Astrocyte (in vitro differentiated cells and primary cell): ENCODE results near the gene PRSS33. TPM values are rescaled to one million over a fixed set of nuclear protein-coding genes. Genes with fewer than 3 reads are reported as not detected.
A peak's percentile ranks its signal among the peaks of the same experiment; 100 is the strongest.

ENCODE experiments used
- DNase-seq: peaks from one replicate; pipeline ENCODE4 v3.0.0-alpha.2; 2010; ENCODE audit warnings: low read depth
- FAIRE-seq: peaks from 2 replicates; lab custom pipeline; 2011; peaks lifted over from hg19 to GRCh38; lab: Jason Lieb, UNC
- H2AFZ ChIP-seq: 2 replicates; pipeline ENCODE4 v1.6.0; 2012; ENCODE audit warnings: low read depth, low read length, inconsistent platforms
- H3K27ac ChIP-seq: 2 replicates; pipeline ENCODE4 v1.5.1; 2011; ENCODE audit warnings: low read depth, low read length, inconsistent platforms
- H3K27me3 ChIP-seq: 2 replicates; pipeline ENCODE4 v1.6.0; 2011; ENCODE audit warnings: low read length, inconsistent platforms; ENCODE audit not compliant: insufficient read depth
- H3K36me3 ChIP-seq: 2 replicates; pipeline ENCODE4 v1.5.1; 2011; ENCODE audit warnings: low read length, inconsistent platforms; ENCODE audit not compliant: insufficient read depth
- H3K4me1 ChIP-seq: 2 replicates; pipeline ENCODE4 v1.5.1; 2011; ENCODE audit warnings: low read length, inconsistent platforms; ENCODE audit not compliant: insufficient read depth
- H3K4me2 ChIP-seq: 2 replicates; pipeline ENCODE4 v1.6.0; 2012; ENCODE audit warnings: low read length, inconsistent platforms
- H3K4me3 ChIP-seq: 2 replicates; pipeline ENCODE4 v1.5.1; 2011; ENCODE audit warnings: low read depth, mild to moderate bottlenecking, low read length, inconsistent platforms; ENCODE audit not compliant: insufficient read depth
- H3K79me2 ChIP-seq: 2 replicates; pipeline ENCODE4 v1.6.0; 2012; ENCODE audit warnings: mild to moderate bottlenecking, low read length, inconsistent platforms; ENCODE audit not compliant: insufficient read depth
- H3K9ac ChIP-seq: 2 replicates; pipeline ENCODE4 v1.6.0; 2012; ENCODE audit warnings: mild to moderate bottlenecking, low read length, inconsistent platforms
- H3K9me3 ChIP-seq: 2 replicates; pipeline ENCODE4 v1.5.1; 2012; ENCODE audit warnings: low read depth, mild to moderate bottlenecking, low read length, inconsistent platforms; ENCODE audit not compliant: insufficient read depth
- H4K20me1 ChIP-seq: 2 replicates; pipeline ENCODE4 v1.6.0; 2012; ENCODE audit warnings: low read length, inconsistent platforms; ENCODE audit not compliant: insufficient read depth
- H3K27ac Mint-ChIP-seq: one replicate; pipeline ENCODE4 v1.8.0; 2021; ENCODE audit warnings: mild to moderate bottlenecking, mixed read lengths; ENCODE audit not compliant: unreplicated experiment
- H3K27me3 Mint-ChIP-seq: one replicate; pipeline ENCODE4 v1.8.0; 2021; ENCODE audit warnings: low read depth, mixed read lengths; ENCODE audit not compliant: unreplicated experiment
- H3K36me3 Mint-ChIP-seq: one replicate; pipeline ENCODE4 v1.8.0; 2021; ENCODE audit warnings: low read depth, mixed read lengths; ENCODE audit not compliant: unreplicated experiment
- H3K4me1 Mint-ChIP-seq: one replicate; pipeline ENCODE4 v1.8.0; 2021; ENCODE audit warnings: low read depth, mixed read lengths; ENCODE audit not compliant: unreplicated experiment
- H3K4me3 Mint-ChIP-seq: one replicate; pipeline ENCODE4 v1.8.0; 2021; ENCODE audit warnings: mild to moderate bottlenecking, moderate library complexity, mixed read lengths; ENCODE audit not compliant: unreplicated experiment
- H3K9me3 Mint-ChIP-seq: one replicate; pipeline ENCODE4 v1.8.0; 2021; ENCODE audit warnings: mild to moderate bottlenecking, mixed read lengths; ENCODE audit not compliant: unreplicated experiment
- EZH2 ChIP-seq: IDR thresholded peaks from 2 replicates; pipeline ENCODE4 v1.6.1; 2012; ENCODE audit warnings: mild to moderate bottlenecking, low read length, inconsistent platforms; ENCODE audit not compliant: insufficient read depth
- total RNA-seq: library from RNA; stranded (reverse); gene quantifications from 2 replicates; pipeline ENCODE4 v1.2.1, GENCODE V29; 2021
- TF ChIP-seq, protein P1 (sequence below): IDR thresholded peaks from 2 replicates; pipeline ENCODE4 v1.5.1; 2011; ENCODE audit warnings: low read depth, mild to moderate bottlenecking, inconsistent platforms, low read length, moderate library complexity; ENCODE audit not compliant: insufficient read depth

Gene PRSS33
- total RNA-seq, 1 donor from 2014 or later: not detected

DNA sequence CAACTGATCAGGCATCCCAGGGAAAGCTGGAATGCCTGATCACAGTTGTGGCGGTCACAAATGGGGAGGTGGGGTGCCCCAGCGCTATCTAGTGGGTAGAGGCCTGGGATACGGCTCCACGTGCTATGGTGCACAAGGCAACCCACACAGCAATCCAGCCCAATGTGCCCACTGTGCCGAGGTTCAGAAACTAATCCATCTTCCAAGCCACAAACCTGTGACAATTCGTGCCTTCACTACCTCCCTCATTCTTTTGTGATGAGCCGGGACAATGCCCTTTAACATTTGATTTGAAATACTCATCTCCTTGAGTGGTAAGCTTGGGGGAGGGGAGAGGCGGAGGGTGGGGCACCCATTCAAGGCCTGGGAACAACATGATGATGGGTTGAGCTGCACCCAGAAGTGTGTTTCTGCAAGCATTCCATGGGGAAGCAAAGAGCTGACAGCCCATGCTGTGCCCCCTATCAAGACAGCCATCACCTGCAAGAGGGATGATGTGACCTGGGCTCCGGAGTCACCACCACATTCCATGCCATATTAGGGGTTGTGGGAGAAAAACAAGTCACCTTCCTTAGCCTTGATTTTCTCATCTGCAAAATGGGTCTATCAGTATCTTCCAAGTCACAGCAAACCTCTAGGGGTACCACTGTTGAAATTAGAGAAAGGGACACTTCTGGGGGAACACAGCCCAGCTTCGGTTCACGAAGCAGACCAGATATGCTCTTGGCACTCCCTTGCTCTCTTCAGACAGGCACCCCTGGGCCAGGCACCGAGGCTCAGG, 14.0 kb downstream of the PRSS33 start:
- H3K9ac ChIP-seq: peak overlapping the region; percentile 16
- peaks cover 37% of the 10 kb centered on the region for H3K36me3 ChIP-seq
- H3K27ac ChIP-seq: peak overlapping the region; percentile 32
- Mint-ChIP-seq H3K4me3 (no peak overlapping the region), H3K4me1 (peaks cover 29% of the 10 kb centered on the region), H3K9me3 (peaks cover 4% of the 10 kb centered on the region), H3K27ac (no peak overlapping the region), H3K36me3 (peaks cover 29% of the 10 kb centered on the region), H3K27me3 (no peaks in the 10 kb centered on the region)
- no peaks in the 10 kb centered on the region for H3K9me3 ChIP-seq
- TF ChIP-seq, protein P1, sequence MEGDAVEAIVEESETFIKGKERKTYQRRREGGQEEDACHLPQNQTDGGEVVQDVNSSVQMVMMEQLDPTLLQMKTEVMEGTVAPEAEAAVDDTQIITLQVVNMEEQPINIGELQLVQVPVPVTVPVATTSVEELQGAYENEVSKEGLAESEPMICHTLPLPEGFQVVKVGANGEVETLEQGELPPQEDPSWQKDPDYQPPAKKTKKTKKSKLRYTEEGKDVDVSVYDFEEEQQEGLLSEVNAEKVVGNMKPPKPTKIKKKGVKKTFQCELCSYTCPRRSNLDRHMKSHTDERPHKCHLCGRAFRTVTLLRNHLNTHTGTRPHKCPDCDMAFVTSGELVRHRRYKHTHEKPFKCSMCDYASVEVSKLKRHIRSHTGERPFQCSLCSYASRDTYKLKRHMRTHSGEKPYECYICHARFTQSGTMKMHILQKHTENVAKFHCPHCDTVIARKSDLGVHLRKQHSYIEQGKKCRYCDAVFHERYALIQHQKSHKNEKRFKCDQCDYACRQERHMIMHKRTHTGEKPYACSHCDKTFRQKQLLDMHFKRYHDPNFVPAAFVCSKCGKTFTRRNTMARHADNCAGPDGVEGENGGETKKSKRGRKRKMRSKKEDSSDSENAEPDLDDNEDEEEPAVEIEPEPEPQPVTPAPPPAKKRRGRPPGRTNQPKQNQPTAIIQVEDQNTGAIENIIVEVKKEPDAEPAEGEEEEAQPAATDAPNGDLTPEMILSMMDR: no peak
- TF ChIP-seq EZH2: no peak
- peaks cover 77% of the 10 kb centered on the region for H4K20me1 ChIP-seq
- FAIRE-seq (no peak), DNase-seq (peak; percentile 25)
- H3K4me3 ChIP-seq: no peak overlapping the region
- no peaks in the 10 kb centered on the region for H3K27me3 ChIP-seq
- H3K4me1 ChIP-seq: peaks cover 18% of the 10 kb centered on the region
- no peak overlapping the region for H2AFZ ChIP-seq
- peak overlapping the region; percentile 3 for H3K4me2 ChIP-seq
- H3K79me2 ChIP-seq: peaks cover 91% of the 10 kb centered on the region

DNA sequence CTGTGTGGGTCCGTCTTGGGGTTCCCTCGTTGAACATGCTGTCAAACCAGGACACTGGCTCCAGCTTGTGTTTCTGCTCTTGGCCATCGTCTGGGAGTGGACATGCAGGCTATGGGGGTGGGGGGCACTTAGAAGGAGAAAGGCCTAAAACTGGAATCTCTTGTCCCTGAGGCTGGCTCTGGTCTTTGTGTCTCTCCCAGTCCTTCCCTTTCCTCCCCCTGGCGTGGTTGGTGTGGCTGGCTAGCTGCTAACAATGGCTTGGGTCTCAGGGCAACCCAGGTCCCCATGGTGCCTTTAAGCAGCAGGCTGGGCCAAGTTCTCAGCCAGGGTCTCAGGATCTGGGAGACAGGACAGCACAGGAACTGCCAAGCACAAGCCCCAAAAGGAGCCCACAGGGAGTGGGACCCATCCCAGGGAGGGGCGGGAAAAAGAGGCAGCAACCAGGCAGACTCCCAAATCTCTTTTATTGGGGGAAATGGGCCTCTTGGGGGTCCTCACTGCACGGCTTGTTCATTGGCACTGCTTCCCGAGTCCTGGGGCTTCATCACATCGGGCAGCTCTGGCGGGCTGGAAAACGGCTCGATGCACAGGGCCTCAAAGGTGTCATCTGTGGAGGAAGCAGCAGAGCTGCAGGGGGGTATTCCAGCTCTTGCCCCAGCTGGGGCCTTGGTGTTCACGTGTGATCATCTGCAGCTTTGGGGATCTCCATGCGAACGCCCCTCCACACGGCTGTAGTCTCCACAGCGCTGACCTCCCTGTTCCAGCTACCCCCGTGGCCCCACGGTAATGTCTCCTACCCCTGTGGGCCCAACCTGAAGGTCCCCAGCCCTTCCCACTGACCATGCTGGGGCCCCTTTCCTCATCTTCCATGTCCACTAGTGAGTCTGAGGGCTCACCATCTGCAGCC, 15.6 kb downstream of the PRSS33 start:
- peaks cover 93% of the 10 kb centered on the region for H4K20me1 ChIP-seq
- peaks cover 13% of the 10 kb centered on the region for H3K4me1 ChIP-seq
- Mint-ChIP-seq H3K4me3 (no peak overlapping the region), H3K27me3 (no peaks in the 10 kb centered on the region), H3K9me3 (no peaks in the 10 kb centered on the region), H3K4me1 (peaks cover 23% of the 10 kb centered on the region), H3K27ac (peak overlapping the region; percentile 62), H3K36me3 (peaks cover 38% of the 10 kb centered on the region)
- DNase-seq (no peak), FAIRE-seq (no peak)
- no peak overlapping the region for H3K4me2 ChIP-seq
- peaks cover 53% of the 10 kb centered on the region for H3K36me3 ChIP-seq
- no peak overlapping the region for H3K9ac ChIP-seq
- H3K79me2 ChIP-seq: peaks cover 95% of the 10 kb centered on the region
- no peak for TF ChIP-seq EZH2
- TF ChIP-seq, protein P1: no peak
- H3K27me3 ChIP-seq: no peaks in the 10 kb centered on the region
- no peak overlapping the region for H2AFZ ChIP-seq
- H3K27ac ChIP-seq: no peak overlapping the region
- no peaks in the 10 kb centered on the region for H3K9me3 ChIP-seq
- H3K4me3 ChIP-seq: no peak overlapping the region
